Natural killer cell treated with Interleukin-12 subunit alpha and Interleukin-12 subunit beta and Interleukin-15 and Interleukin-18, amount 100 ng/mL, for 72 hours (primary cell): ENCODE results near the gene AKR1B1. TPM values are rescaled to one million over a fixed set of nuclear protein-coding genes. Genes with fewer than 3 reads are reported as not detected.

Experiments used
- ATAC-seq, 2 donors: fragments of 150-1000 bp; cut with Tn5 transposase in 1 of 2; sonication (Bioruptor Pico), chemical (Tn5 transposase) in 1 of 2; 2 replicates each; pipeline ENCODE4 v1.10.0; 2021
- DNase-seq: peaks from one replicate; pipeline ENCODE4 v3.0.0; 2022; ENCODE audit warnings: low spot score
- H3K27ac Mint-ChIP-seq, 2 donors: 1 replicate in 1 of 2; 2 replicates in 1 of 2; pipeline ENCODE4 v1.8.0; 2022; ENCODE audit warnings: mixed read lengths in 2 of 2, mild to moderate bottlenecking in 1 of 2, moderate library complexity in 1 of 2
- H3K27me3 Mint-ChIP-seq, 2 donors: 1 replicate in 1 of 2; 2 replicates in 1 of 2; pipeline ENCODE4 v1.8.0; 2022; ENCODE audit warnings: mixed read lengths in 2 of 2
- H3K36me3 Mint-ChIP-seq: one replicate; pipeline ENCODE4 v1.8.0; 2022; ENCODE audit warnings: mixed read lengths
- H3K4me1 Mint-ChIP-seq, 2 donors: 1 replicate in 1 of 2; 2 replicates in 1 of 2; pipeline ENCODE4 v1.8.0; 2022; ENCODE audit warnings: low read depth in 2 of 2, mixed read lengths in 2 of 2, mild to moderate bottlenecking in 1 of 2
- H3K4me3 Mint-ChIP-seq: one replicate; pipeline ENCODE4 v1.8.0; 2022; ENCODE audit warnings: mixed read lengths
- H3K9me3 Mint-ChIP-seq: 2 replicates; pipeline ENCODE4 v1.8.0; 2022; ENCODE audit warnings: mixed read lengths
- total RNA-seq, 2 donors: library from RNA; stranded (reverse); gene quantifications; one replicate each; pipeline ENCODE4 v1.2.3, GENCODE V29; 2022

AKR1B1 gene
- total RNA-seq, 2 donors from 2014 or later = 102 to 115 TPM

DNA sequence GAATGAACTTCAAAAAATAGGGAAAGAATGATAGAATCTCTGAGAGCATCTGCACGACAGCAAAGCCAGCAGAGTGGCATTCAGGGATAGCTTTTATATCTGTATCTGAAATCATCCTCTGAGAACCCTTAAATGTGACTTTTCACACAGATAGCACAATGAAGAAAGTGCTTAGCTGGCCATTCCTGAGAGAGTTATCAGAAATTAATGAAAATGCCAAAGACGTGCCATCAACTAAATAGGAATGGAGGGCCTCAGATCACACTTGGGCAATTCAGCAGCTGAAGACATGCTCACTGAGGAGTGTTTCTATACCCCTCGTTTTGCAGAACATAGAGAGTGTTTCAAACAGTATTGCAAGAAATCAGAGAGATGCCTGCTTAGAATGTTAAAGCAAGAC lies 51.6 kb downstream of the AKR1B1 start:
- Mint-ChIP-seq H3K4me1 (no peaks in the 10 kb centered on the region), H3K4me3 (no peak overlapping the region), H3K27me3 (peaks cover 14 to 16% of the 10 kb centered on the region in 2 donors), H3K36me3 (no peaks in the 10 kb centered on the region), H3K27ac (no peak overlapping the region), H3K9me3 (no peaks in the 10 kb centered on the region)
- DNase-seq = no peak
- no peak for ATAC-seq

DNA sequence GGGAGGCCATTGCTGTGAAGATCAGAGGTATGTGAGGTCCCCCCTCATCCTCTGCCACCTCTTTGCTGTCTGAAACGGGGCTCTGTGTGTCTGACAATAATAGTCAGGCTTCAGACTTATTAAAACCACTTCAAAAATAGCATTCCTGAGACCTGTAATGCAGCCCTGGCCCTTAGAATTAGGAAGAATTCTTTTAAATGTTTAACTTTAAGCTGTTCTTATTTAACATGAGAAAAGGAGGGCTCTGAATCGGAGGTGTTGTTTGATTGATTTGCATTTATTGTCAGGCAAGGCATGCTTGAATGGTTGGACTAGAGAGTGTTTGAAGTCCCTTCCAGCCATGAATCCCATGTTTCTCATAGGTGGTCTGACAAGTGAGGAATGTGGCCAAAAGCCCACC lies 52.5 kb downstream of the AKR1B1 start:
- H3K9me3 Mint-ChIP-seq = no peaks in the 10 kb centered on the region
- H3K36me3 Mint-ChIP-seq = no peaks in the 10 kb centered on the region
- ATAC-seq = no peak
- peaks cover 14 to 16% of the 10 kb centered on the region in 2 donors for H3K27me3 Mint-ChIP-seq
- DNase-seq = no peak
- H3K4me1 Mint-ChIP-seq = no peaks in the 10 kb centered on the region
- no peak overlapping the region for H3K4me3 Mint-ChIP-seq
- no peak overlapping the region for H3K27ac Mint-ChIP-seq

DNA sequence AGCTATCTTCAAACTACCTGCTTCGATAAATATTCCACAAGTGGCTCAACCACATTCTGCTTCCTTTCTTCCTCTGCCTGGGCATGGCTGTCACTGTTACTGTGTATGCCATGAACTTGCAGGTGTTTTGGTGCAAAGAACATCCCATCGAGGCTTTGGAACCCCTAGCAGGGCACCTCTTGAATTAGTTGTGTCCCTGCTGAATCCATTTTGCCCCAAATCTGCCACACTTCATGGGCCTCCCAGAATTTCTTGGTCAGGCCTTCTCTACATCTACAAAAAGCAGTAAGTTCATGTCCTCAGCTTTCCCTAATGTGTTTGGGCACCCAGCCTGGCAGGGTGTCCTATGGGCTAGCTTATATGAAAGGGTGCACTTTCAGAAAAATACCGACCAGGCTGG lies 53.6 kb downstream of the AKR1B1 start:
- Mint-ChIP-seq H3K27ac (no peak overlapping the region), H3K27me3 (peaks cover 14 to 16% of the 10 kb centered on the region in 2 donors), H3K4me3 (no peak overlapping the region), H3K9me3 (no peaks in the 10 kb centered on the region), H3K4me1 (no peaks in the 10 kb centered on the region), H3K36me3 (no peaks in the 10 kb centered on the region)
- DNase-seq (no peak), ATAC-seq (no peak)

DNA sequence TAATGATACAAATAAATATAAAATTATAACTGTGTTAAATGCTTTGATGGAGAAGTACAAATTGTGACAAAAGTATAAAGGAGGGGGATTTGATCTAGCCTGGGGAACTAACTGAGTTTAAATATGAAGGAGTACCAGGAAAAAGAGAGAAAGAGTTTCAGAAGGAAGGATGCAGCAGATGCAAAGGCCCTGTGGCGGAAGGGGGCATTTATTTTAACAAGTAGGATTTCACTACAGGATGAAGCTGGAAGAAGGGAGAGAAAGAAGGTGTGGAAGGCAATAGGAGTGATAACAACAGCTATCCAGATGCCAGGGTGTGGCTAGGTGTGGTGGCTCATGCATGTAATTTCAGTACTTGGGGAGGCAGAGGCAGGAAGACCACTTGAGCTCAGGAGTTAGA lies 55.8 kb downstream of the AKR1B1 start:
- Mint-ChIP-seq H3K4me1 (no peaks in the 10 kb centered on the region), H3K27ac (no peak overlapping the region), H3K9me3 (no peaks in the 10 kb centered on the region), H3K27me3 (peaks cover 12 to 19% of the 10 kb centered on the region in 2 donors), H3K4me3 (no peak overlapping the region), H3K36me3 (no peaks in the 10 kb centered on the region)
- DNase-seq (no peak), ATAC-seq (no peak)

DNA sequence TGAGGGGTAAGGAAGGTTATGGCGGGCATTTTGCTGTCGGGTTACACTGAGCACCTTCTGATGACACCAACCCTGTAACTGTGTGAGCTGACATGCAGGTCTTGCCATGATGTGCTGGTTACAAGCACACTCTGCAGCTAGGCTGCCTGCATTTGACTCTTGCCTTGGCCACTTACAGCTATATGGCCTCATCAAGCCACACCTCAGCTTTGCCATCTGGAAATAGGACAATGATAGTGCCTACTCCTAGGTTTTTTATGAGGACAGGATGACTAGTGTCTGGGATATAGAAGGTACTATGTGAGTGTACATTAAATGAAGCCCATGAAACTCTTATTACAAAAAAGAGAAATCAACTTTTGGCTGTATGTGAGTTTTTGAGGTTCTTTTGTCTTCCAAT lies 58.0 kb downstream of the AKR1B1 start:
- Mint-ChIP-seq H3K4me3 (no peak overlapping the region), H3K27me3 (peaks cover 5 to 17% of the 10 kb centered on the region in 2 donors), H3K4me1 (no peaks in the 10 kb centered on the region), H3K36me3 (no peaks in the 10 kb centered on the region), H3K27ac (no peak overlapping the region), H3K9me3 (no peaks in the 10 kb centered on the region)
- no peak for DNase-seq
- no peak for ATAC-seq

- Mint-ChIP-seq H3K36me3 (no peaks in the 10 kb centered on the region), H3K27me3 (peaks cover 12 to 15% of the 10 kb centered on the region in 2 donors), H3K4me1 (no peaks in the 10 kb centered on the region), H3K9me3 (no peaks in the 10 kb centered on the region), H3K27ac (no peak overlapping the region), H3K4me3 (no peak overlapping the region)
- no peak for ATAC-seq
- DNase-seq = no peak
Measured at GRCh38 chr7:134396031-134396430, 62.9 kb downstream of the AKR1B1 start.

DNA sequence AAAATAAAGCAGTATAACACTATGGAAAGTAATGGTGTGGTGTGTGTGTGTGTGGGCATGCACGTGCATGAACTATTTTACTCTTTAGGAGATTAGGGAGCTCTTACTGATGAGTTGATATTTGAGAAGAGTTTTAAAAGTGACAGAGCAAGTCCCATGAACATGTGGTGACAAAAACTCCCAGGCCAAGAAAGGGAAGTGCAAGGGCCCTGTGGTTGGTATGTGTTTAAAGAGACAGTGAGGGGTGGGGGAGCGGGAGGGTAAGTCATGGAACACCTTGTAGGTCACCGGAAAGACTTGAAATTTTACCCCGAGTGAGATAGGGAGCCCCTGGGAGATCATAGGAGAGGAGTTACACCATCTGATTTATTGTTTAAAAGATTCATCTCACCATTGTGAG lies 63.3 kb downstream of the AKR1B1 start:
- ATAC-seq (no peak), DNase-seq (no peak)
- Mint-ChIP-seq H3K27me3 (peaks cover 12 to 17% of the 10 kb centered on the region in 2 donors), H3K4me3 (no peak overlapping the region), H3K27ac (no peak overlapping the region), H3K4me1 (no peaks in the 10 kb centered on the region), H3K36me3 (no peaks in the 10 kb centered on the region), H3K9me3 (no peaks in the 10 kb centered on the region)

- Mint-ChIP-seq H3K36me3 (no peaks in the 10 kb centered on the region), H3K27ac (no peak overlapping the region), H3K4me1 (no peaks in the 10 kb centered on the region), H3K4me3 (no peak overlapping the region), H3K27me3 (peaks cover 12 to 15% of the 10 kb centered on the region in 2 donors), H3K9me3 (no peaks in the 10 kb centered on the region)
- ATAC-seq (no peak), DNase-seq (no peak)
Measured at GRCh38 chr7:134394056-134394455, 64.8 kb downstream of the AKR1B1 start.

Other genes starting within 250 kb of the AKR1B1 start
- gene SLC35B4, start 142.2 kb downstream of the AKR1B1 start, total RNA-seq = 10 to 100 TPM; 22.7 to 32.0 TPM
- not detected for gene AKR1B10, start 68.5 kb upstream of the AKR1B1 start, total RNA-seq
- not detected for gene AKR1B15, start 90.0 kb upstream of the AKR1B1 start, total RNA-seq
- 10 to 100 TPM; 30.2 to 68.1 TPM for gene BPGM, start 187.8 kb upstream of the AKR1B1 start, total RNA-seq